Neural cell (in vitro differentiated cells): ENCODE data around the gene ZNF557. TPM values are rescaled to one million over a fixed set of nuclear protein-coding genes. Genes with fewer than 3 reads are reported as not detected.

Source experiments
- H2AFZ ChIP-seq: fragments of 200-600, 300-800 bp; sonication (generic), shearing (Covaris generic); 2 replicates; pipeline ENCODE4 v1.6.0; 2014; ENCODE audit warnings: low read depth, mild to moderate bottlenecking, antibody characterized with exemption, low read length, moderate library complexity
- H3F3A ChIP-seq: fragments of 200-600 bp; shearing (Covaris generic); 2 replicates; pipeline ENCODE4 v1.6.1; 2016; ENCODE audit warnings: mild to moderate bottlenecking, moderate library complexity, mixed read lengths, antibody characterized with exemption, low read length; ENCODE audit not compliant: insufficient read depth, poor library complexity, severe bottlenecking
- H3K27ac ChIP-seq: fragments of 200-600, 300-800 bp; sonication (generic), shearing (Covaris generic); 2 replicates; pipeline ENCODE4 v1.5.1; 2014; ENCODE audit warnings: mild to moderate bottlenecking, low read length, moderate library complexity
- H3K27me3 ChIP-seq: fragments of 300-800, 200-600 bp; sonication (generic), shearing (Covaris generic); 2 replicates; pipeline ENCODE4 v1.6.0; 2014; ENCODE audit warnings: mild to moderate bottlenecking, low read depth, low read length, moderate library complexity; ENCODE audit not compliant: insufficient read depth
- H3K36me3 ChIP-seq: fragments of 300-800, 200-600 bp; sonication (generic), shearing (Covaris generic); 2 replicates; pipeline ENCODE4 v1.5.1; 2014; ENCODE audit warnings: mild to moderate bottlenecking, antibody characterized with exemption, low read length, moderate library complexity; ENCODE audit not compliant: insufficient read depth
- H3K4me2 ChIP-seq: fragments of 300-800, 200-600 bp; sonication (generic), shearing (Covaris generic); 2 replicates; pipeline ENCODE4 v1.6.0; 2014; ENCODE audit warnings: mild to moderate bottlenecking, low read length
- H3K4me3 ChIP-seq: fragments of 300-800, 200-600 bp; sonication (generic), shearing (Covaris generic); 2 replicates; pipeline ENCODE4 v1.5.1; 2014; ENCODE audit warnings: mild to moderate bottlenecking, low read length, moderate library complexity
- H3K79me2 ChIP-seq: fragments of 200-600 bp; shearing (Covaris generic); replicated peaks from 2 replicates; pipeline ENCODE4 v1.6.0; 2014; ENCODE audit warnings: mild to moderate bottlenecking, low read length, moderate library complexity; ENCODE audit not compliant: insufficient read depth
- H3K9ac ChIP-seq: fragments of 300-800, 200-600 bp; sonication (generic), shearing (Covaris generic); 2 replicates; pipeline ENCODE4 v1.6.1; 2016; ENCODE audit warnings: mild to moderate bottlenecking, low read length, mixed read lengths
- H3K9me2 ChIP-seq: fragments of 200-600 bp; shearing (Covaris generic); 2 replicates; pipeline ENCODE4 v1.6.1; 2016; ENCODE audit warnings: mild to moderate bottlenecking, low read length, mixed read lengths; ENCODE audit not compliant: insufficient read depth
- H3K9me3 ChIP-seq: fragments of 200-600, 300-800 bp; sonication (generic), shearing (Covaris generic); 2 replicates; pipeline ENCODE4 v1.6.1; 2016; ENCODE audit warnings: mild to moderate bottlenecking, mixed run types, low read length, moderate library complexity, mixed read lengths
- H4K20me1 ChIP-seq: fragments of 200-600 bp; shearing (Covaris generic); 2 replicates; pipeline ENCODE4 v1.6.1; 2016; ENCODE audit warnings: mild to moderate bottlenecking, mixed run types; ENCODE audit not compliant: insufficient read depth
- EP300 ChIP-seq: fragments of 450-650 bp; conservative IDR thresholded peaks from 2 replicates; pipeline ENCODE4 v1.6.1; 2014; ENCODE audit warnings: antibody characterized with exemption, mild to moderate bottlenecking, moderate library complexity; ENCODE audit not compliant: poor library complexity, severe bottlenecking
- EZH2 ChIP-seq: fragments of 200-600, 300-800 bp; shearing (Covaris generic), sonication (generic); IDR thresholded peaks from 2 replicates; pipeline ENCODE4 v1.6.1; 2014; ENCODE audit warnings: antibody characterized with exemption, low read length, borderline replicate concordance, mild to moderate bottlenecking; ENCODE audit not compliant: insufficient read depth, poor library complexity, severe bottlenecking
- MXI1 ChIP-seq: fragments of 450-650 bp; conservative IDR thresholded peaks from 2 replicates; pipeline ENCODE4 v1.6.1; 2014; ENCODE audit warnings: antibody characterized with exemption, mild to moderate bottlenecking; ENCODE audit not compliant: poor library complexity, severe bottlenecking
- POLR2AphosphoS5 ChIP-seq: IDR thresholded peaks from 2 replicates; pipeline ENCODE4 v1.6.1; 2012
- RAD21 ChIP-seq: fragments of 450-650 bp; conservative IDR thresholded peaks from 2 replicates; pipeline ENCODE4 v1.6.1; 2014; ENCODE audit warnings: antibody characterized with exemption, mild to moderate bottlenecking, moderate library complexity
- SMC3 ChIP-seq: fragments of 450-650 bp; conservative IDR thresholded peaks from 2 replicates; pipeline ENCODE4 v1.6.1; 2014; ENCODE audit warnings: antibody characterized with exemption, mild to moderate bottlenecking, moderate library complexity; ENCODE audit not compliant: poor library complexity
- TAF1 ChIP-seq: IDR thresholded peaks from 2 replicates; pipeline ENCODE4 v1.6.1; 2012; ENCODE audit warnings: low read depth
- polyA plus RNA-seq: library from polyadenylated mRNA; depleted of rRNA; stranded (reverse); fragments of >200 nt; gene quantifications from 2 replicates; pipeline ENCODE4 v1.2.3, GENCODE V29; 2014
- TF ChIP-seq, protein P1 (sequence below): fragments of 450-650 bp; IDR thresholded peaks from 2 replicates; pipeline ENCODE4 v1.5.1; 2014; ENCODE audit warnings: antibody characterized with exemption, mild to moderate bottlenecking, moderate library complexity; ENCODE audit not compliant: poor library complexity, severe bottlenecking
- TF ChIP-seq, protein P2 (sequence below): IDR thresholded peaks from 2 replicates; pipeline ENCODE4 v1.6.1; 2012; ENCODE audit warnings: borderline replicate concordance

Gene ZNF557
- polyA plus RNA-seq, 1 donor from 2014 or later: 7.7 TPM

DNA sequence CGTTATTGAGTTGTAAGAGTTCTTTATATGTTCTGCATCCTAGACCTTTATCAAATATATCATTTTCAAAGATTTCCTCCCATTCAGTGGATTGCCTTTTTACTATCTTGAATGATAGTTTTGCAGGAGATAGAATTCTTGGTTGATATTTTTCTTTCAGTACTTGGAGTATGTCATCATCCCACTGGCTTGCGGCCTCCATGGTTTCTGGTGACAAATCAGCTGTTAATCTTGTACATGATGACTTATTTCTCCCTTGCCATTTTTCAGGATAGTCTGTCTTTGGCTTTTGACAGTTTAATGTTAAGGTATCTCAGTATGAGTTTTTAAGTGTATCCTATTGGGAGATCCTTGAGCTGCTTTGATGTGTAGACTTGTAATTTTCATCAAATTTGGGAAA lies 8.5 kb downstream of the ZNF557 start:
- Histone ChIP-seq H3K4me2 (no peak overlapping the region), H3K9ac (no peak overlapping the region), H3K36me3 (peaks cover 53% of the 10 kb centered on the region), H3K9me2 (no peaks in the 10 kb centered on the region), H3K79me2 (no peaks in the 10 kb centered on the region), H4K20me1 (no peaks in the 10 kb centered on the region), H3K4me3 (no peak overlapping the region), H3K9me3 (peaks cover 33% of the 10 kb centered on the region), H3K27me3 (no peaks in the 10 kb centered on the region), H2AFZ (no peak overlapping the region), H3F3A (no peaks in the 10 kb centered on the region), H3K27ac (no peak overlapping the region)
- TF ChIP-seq TAF1: no peak
- TF ChIP-seq RAD21: no peak
- TF ChIP-seq EZH2: no peak
- no peak for TF ChIP-seq POLR2AphosphoS5
- TF ChIP-seq, protein P1, sequence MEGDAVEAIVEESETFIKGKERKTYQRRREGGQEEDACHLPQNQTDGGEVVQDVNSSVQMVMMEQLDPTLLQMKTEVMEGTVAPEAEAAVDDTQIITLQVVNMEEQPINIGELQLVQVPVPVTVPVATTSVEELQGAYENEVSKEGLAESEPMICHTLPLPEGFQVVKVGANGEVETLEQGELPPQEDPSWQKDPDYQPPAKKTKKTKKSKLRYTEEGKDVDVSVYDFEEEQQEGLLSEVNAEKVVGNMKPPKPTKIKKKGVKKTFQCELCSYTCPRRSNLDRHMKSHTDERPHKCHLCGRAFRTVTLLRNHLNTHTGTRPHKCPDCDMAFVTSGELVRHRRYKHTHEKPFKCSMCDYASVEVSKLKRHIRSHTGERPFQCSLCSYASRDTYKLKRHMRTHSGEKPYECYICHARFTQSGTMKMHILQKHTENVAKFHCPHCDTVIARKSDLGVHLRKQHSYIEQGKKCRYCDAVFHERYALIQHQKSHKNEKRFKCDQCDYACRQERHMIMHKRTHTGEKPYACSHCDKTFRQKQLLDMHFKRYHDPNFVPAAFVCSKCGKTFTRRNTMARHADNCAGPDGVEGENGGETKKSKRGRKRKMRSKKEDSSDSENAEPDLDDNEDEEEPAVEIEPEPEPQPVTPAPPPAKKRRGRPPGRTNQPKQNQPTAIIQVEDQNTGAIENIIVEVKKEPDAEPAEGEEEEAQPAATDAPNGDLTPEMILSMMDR: no peak
- no peak for TF ChIP-seq EP300
- no peak for TF ChIP-seq SMC3
- no peak for TF ChIP-seq MXI1

DNA sequence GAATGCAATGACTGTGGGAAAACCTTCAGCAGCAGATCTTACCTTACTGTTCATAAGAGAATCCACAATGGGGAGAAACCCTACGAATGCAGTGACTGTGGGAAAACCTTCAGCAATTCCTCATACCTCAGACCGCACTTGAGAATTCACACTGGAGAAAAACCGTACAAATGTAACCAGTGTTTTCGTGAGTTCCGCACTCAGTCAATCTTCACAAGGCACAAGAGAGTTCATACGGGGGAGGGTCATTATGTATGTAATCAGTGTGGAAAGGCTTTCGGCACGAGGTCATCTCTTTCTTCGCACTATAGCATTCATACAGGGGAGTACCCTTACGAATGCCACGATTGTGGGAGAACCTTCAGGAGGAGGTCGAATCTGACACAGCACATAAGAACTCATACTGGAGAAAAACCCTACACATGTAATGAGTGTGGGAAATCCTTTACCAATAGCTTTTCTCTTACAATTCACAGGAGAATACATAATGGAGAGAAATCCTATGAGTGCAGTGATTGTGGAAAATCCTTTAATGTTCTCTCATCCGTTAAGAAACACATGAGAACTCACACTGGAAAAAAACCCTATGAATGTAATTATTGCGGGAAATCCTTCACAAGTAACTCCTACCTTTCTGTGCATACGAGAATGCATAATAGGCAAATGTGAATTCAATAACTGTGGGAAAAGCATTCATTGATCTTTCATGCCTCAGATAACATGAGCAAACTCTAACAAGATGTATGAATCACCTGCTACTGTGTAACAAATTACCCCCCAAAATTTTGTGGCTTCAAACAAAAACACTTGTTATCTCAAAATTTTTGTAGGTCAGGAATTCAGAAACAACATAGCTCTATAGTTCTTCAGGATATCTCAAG lies 13.8 kb downstream of the ZNF557 start:
- Histone ChIP-seq H3K27ac (no peak overlapping the region), H3K4me3 (no peak overlapping the region), H3K4me2 (no peak overlapping the region), H3K9ac (no peak overlapping the region), H3F3A (no peaks in the 10 kb centered on the region), H3K9me2 (no peaks in the 10 kb centered on the region), H3K36me3 (peaks cover 59% of the 10 kb centered on the region), H3K79me2 (no peaks in the 10 kb centered on the region), H2AFZ (no peak overlapping the region), H3K27me3 (no peaks in the 10 kb centered on the region), H4K20me1 (no peaks in the 10 kb centered on the region), H3K9me3 (peaks cover 52% of the 10 kb centered on the region)
- TF ChIP-seq RAD21 (no peak), SMC3 (no peak), TAF1 (no peak), EZH2 (no peak)
- TF ChIP-seq, protein P1: no peak
- TF ChIP-seq, protein P2, sequence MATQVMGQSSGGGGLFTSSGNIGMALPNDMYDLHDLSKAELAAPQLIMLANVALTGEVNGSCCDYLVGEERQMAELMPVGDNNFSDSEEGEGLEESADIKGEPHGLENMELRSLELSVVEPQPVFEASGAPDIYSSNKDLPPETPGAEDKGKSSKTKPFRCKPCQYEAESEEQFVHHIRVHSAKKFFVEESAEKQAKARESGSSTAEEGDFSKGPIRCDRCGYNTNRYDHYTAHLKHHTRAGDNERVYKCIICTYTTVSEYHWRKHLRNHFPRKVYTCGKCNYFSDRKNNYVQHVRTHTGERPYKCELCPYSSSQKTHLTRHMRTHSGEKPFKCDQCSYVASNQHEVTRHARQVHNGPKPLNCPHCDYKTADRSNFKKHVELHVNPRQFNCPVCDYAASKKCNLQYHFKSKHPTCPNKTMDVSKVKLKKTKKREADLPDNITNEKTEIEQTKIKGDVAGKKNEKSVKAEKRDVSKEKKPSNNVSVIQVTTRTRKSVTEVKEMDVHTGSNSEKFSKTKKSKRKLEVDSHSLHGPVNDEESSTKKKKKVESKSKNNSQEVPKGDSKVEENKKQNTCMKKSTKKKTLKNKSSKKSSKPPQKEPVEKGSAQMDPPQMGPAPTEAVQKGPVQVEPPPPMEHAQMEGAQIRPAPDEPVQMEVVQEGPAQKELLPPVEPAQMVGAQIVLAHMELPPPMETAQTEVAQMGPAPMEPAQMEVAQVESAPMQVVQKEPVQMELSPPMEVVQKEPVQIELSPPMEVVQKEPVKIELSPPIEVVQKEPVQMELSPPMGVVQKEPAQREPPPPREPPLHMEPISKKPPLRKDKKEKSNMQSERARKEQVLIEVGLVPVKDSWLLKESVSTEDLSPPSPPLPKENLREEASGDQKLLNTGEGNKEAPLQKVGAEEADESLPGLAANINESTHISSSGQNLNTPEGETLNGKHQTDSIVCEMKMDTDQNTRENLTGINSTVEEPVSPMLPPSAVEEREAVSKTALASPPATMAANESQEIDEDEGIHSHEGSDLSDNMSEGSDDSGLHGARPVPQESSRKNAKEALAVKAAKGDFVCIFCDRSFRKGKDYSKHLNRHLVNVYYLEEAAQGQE: no peak
